DND-41 (cell line): Measurements from ENCODE around the gene ZNF503.

ENCODE experiments used
- EZH2 ChIP-seq: IDR thresholded peaks from 3 replicates; pipeline ENCODE4 v1.6.1; 2012; ENCODE audit warnings: borderline replicate concordance, low read depth, mild to moderate bottlenecking, moderate library complexity, low read length, inconsistent platforms; ENCODE audit not compliant: severe bottlenecking
- TF ChIP-seq, protein P1 (sequence below): IDR thresholded peaks from 2 replicates; pipeline ENCODE4 v1.5.1; 2012; ENCODE audit warnings: borderline replicate concordance, low read length, moderate library complexity, mild to moderate bottlenecking; ENCODE audit not compliant: poor library complexity, severe bottlenecking; ENCODE audit errors: extremely low read depth

DNA sequence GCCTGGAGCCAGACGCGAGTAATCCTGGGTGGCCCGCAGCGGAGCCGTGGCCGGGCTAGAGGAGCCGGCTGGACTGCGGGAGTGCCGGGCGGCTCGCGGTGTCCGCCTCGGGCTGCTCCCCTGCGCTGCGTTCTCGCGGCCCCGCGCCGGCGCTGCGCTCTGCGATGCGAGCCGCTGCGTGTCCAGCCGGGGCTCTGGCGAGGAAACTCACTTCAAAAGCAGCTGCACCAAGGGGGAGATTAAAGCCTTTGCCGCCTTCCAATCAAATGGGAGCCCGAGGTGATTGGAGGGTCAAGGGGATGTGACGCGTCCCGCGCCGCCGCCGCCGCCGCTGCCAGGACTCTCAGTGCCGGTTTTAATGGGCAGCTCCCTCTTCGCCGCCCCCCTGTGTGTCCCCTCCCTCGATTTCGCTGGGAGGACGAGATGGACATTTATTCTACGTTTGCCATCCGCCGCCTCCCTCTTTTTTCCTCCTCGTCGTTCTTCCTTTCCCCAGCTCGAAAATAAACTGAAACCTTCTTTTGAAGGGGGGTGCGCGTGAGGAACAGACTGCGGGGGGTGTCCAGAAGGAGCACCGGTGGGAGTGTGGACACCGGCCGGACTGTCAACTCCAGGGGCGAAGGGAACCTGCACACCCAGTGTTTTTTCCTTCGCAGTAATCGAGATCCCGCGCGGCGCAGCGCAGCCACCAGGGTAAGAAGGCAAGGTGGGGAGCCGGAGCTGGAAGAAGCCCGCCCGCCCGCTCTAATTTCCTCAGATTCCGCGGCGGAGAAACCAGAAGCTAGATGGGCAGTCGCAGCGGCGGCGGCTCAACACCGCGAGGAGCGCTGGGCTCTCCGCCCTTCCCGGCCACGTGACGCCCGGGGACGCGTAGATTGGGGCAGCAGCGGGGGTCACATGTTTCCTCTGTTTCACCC lies at the start of gene ZNF503:
- TF ChIP-seq, protein P1, sequence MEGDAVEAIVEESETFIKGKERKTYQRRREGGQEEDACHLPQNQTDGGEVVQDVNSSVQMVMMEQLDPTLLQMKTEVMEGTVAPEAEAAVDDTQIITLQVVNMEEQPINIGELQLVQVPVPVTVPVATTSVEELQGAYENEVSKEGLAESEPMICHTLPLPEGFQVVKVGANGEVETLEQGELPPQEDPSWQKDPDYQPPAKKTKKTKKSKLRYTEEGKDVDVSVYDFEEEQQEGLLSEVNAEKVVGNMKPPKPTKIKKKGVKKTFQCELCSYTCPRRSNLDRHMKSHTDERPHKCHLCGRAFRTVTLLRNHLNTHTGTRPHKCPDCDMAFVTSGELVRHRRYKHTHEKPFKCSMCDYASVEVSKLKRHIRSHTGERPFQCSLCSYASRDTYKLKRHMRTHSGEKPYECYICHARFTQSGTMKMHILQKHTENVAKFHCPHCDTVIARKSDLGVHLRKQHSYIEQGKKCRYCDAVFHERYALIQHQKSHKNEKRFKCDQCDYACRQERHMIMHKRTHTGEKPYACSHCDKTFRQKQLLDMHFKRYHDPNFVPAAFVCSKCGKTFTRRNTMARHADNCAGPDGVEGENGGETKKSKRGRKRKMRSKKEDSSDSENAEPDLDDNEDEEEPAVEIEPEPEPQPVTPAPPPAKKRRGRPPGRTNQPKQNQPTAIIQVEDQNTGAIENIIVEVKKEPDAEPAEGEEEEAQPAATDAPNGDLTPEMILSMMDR = no peak
- TF ChIP-seq EZH2 = no peak
